ENCODE measurements around the gene HDDC3. TPM values are rescaled to one million over a fixed set of nuclear protein-coding genes. Genes with fewer than 3 reads are reported as not detected.

The HDDC3 gene
- total and polyA plus RNA-seq, 2 donors (not counting 3 experiments of a cell fraction or from before 2014, with no cell fraction given): 16.0 to 20.2 TPM

DNA sequence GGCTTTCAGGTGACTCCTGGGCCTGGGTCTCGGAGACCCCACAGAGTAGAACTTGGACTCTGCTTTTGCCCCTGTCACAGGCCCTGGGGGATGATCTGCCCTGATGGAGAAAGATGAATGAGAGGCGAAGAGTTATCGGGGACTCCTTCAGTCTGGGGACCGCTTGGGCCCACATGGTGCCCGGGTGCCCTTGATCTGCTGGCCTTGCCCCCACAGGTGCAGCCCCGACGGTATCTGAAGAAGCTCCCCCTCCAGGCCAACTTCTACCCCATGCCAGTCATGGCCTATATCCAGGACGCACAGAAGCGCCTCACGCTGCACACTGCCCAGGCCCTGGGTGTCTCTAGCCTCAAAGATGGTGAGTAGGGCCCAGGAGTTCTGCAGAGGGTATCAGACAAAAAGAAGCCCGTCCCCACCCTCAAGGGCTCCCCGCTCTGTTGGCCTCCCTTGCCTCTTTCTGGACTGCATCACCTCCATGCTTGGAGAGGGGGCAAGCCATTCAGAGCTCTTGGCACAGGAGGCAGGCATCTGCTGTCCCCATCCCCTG is 18.9 kb downstream of the HDDC3 start:
- H3K9me1 ChIP-seq (replicated peaks; ENCODE audit: control insufficient read depth, extremely low read depth, insufficient read depth, low read length): no peaks in the 10 kb centered on the region
- no peak overlapping the region for H3K4me3 ChIP-seq (replicated peaks in 1 of 3; ENCODE audit: insufficient read depth in 1 of 3, low read depth in 1 of 3, low read length in 3 of 3)
- BruUV-seq (replicated peaks): no TSS peak
- H3K4me1 ChIP-seq (ENCODE audit: control insufficient read depth, extremely low read depth, insufficient read depth, low read length): no peaks in the 10 kb centered on the region
- H3K9me3 ChIP-seq (replicated peaks; ENCODE audit: control insufficient read depth, insufficient read depth, low read length): no peaks in the 10 kb centered on the region
- FAIRE-seq (no peak), DNase-seq (ENCODE audit: low read depth, low spot score) (no peak)
- dilution Hi-C loops (cut with MboI; ENCODE audit: extremely low pct_ligation_motif_present, low sequenced_read_pairs): no loop called here
- ChIA-PET CTCF (interaction anchor here (1.7 kb wide), 1 partner anchor 19 kb away, joined by 6 read pairs; the partner anchor contains the start of gene HDDC3), POLR2A (no interaction called here)
- intact Hi-C loops (cut with micrococcal nuclease): no loop called here
- H2AFZ ChIP-seq (ENCODE audit: low read depth, low read length): no peak overlapping the region
- H3K4me2 ChIP-seq (ENCODE audit: insufficient read depth, low read length): no peak overlapping the region
- TF ChIP-seq MYC (IDR thresholded peaks at IDR 0.05; ENCODE audit: low read depth, low read length) (no peak), POLR2A (IDR thresholded peaks at IDR 0.05; ENCODE audit: low read depth, low read length) (no peak), EZH2 (IDR thresholded peaks at IDR 0.05; ENCODE audit: borderline replicate concordance, low read depth, low read length, severe bottlenecking) (no peak), GATA2 (IDR thresholded peaks at IDR 0.05; ENCODE audit: insufficient read depth, insufficient read length, low read depth, low read length) (no peak), POLR2AphosphoS5 (IDR thresholded peaks at IDR 0.05; ENCODE audit: insufficient read depth, low read depth, low read length) (no peak), JUN (IDR thresholded peaks at IDR 0.05; ENCODE audit: borderline replicate concordance, insufficient read depth, insufficient read length, low read depth) (no peak), CTCF (IDR thresholded peaks at IDR 0.05; ENCODE audit: extremely low read depth in 1 of 2, insufficient read depth in 1 of 2, low read depth in 1 of 2, low read length in 2 of 2) (no peak), FOS (IDR thresholded peaks at IDR 0.05; ENCODE audit: borderline replicate concordance, insufficient read depth, low read length) (no peak)
- TF ChIP-seq, protein P1, sequence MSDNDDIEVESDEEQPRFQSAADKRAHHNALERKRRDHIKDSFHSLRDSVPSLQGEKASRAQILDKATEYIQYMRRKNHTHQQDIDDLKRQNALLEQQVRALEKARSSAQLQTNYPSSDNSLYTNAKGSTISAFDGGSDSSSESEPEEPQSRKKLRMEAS (IDR thresholded peaks at IDR 0.05; ENCODE audit: insufficient read depth, insufficient read length): no peak
- H3K9ac ChIP-seq (replicated peaks; ENCODE audit: extremely low read depth, insufficient read depth, low read length): no peak overlapping the region
- peaks cover 6 to 69% of the 10 kb centered on the region in 2 experiments for H3K36me3 ChIP-seq (ENCODE audit: control insufficient read depth in 2 of 2, extremely low read depth in 1 of 2, insufficient read depth in 2 of 2, low read length in 2 of 2)
- H4K20me1 ChIP-seq (replicated peaks; ENCODE audit: control insufficient read depth, extremely low read depth, insufficient read depth, low read length): no peaks in the 10 kb centered on the region
- H3K27me3 ChIP-seq (ENCODE audit: control insufficient read depth in 2 of 2, insufficient read depth in 2 of 2, low read length in 2 of 2): no peaks in the 10 kb centered on the region
- no peaks in the 10 kb centered on the region for H3K79me2 ChIP-seq (ENCODE audit: control insufficient read depth, insufficient read depth, low read length)
- H3K27ac ChIP-seq (ENCODE audit: insufficient read depth, low read depth, low read length): no peak overlapping the region
